B cell (primary cell): Measurements from ENCODE around the gene MCCD1. TPM values are rescaled to one million over a fixed set of nuclear protein-coding genes. Genes with fewer than 3 reads are reported as not detected.

Source experiments
- ATAC-seq: fragments of 200-7000 bp; cut with Tn5 transposase; one replicate; pipeline ENCODE4 v1.10.0; 2021; ENCODE audit warnings: low read depth, mild to moderate bottlenecking, moderate number of reproducible peaks, moderate library complexity
- CTCF ChIA-PET: fragments of 350-600 bp; sonication (Branson Sonifier 250); formaldehyde crosslinking; loops from one replicate; lab custom pipeline; 2021; ENCODE audit warnings: antibody characterized with exemption, inconsistent platforms; lab: Charles Lee
- POLR2A ChIA-PET: fragments of 350-600 bp; sonication (Branson Sonifier 250); formaldehyde crosslinking; loops from one replicate; lab custom pipeline; 2021; ENCODE audit warnings: antibody characterized with exemption; lab: Charles Lee
- DNase-seq: peaks from one replicate; pipeline ENCODE4 v3.0.0; 2013
- H2AFZ ChIP-seq: 2 replicates; pipeline ENCODE4 v1.6.1; 2012; ENCODE audit warnings: mild to moderate bottlenecking, low read depth, low read length; ENCODE audit not compliant: insufficient read depth, poor library complexity, severe bottlenecking
- H3K27ac ChIP-seq, 2 donors: 1 replicate in 1 of 2; 2 replicates in 1 of 2; pipeline ENCODE4 v1.5.1; 2012 to 2013; ENCODE audit warnings: low read length in 2 of 2, mild to moderate bottlenecking in 2 of 2, moderate library complexity in 1 of 2
- H3K27me3 ChIP-seq, 4 experiments: fragments of 200-600 bp in 1 of 4; sonication (generic) in 1 of 4; replicated peaks in 1 of 4; 1 replicate in 2 of 4; 2 replicates in 2 of 4; pipeline versions ENCODE4 v1.6.1 to v1.7.0; 2013 to 2016; ENCODE audit warnings: low read length in 3 of 4, mild to moderate bottlenecking in 2 of 4, mixed read lengths in 1 of 4, moderate library complexity in 1 of 4; ENCODE audit not compliant: insufficient read depth in 4 of 4, control insufficient read depth in 3 of 4; ENCODE audit errors: control extremely low read depth in 1 of 4
- H3K36me3 ChIP-seq, 2 experiments: replicated peaks in 1 of 2; 1 replicate in 1 of 2; 2 replicates in 1 of 2; pipeline versions ENCODE4 v1.6.1 to v1.7.1; 2013; ENCODE audit warnings: low read length in 1 of 2; ENCODE audit not compliant: insufficient read depth in 2 of 2, control insufficient read depth in 1 of 2; ENCODE audit errors: control extremely low read depth in 1 of 2, extremely low read depth in 1 of 2
- H3K4me1 ChIP-seq, 2 donors: fragments of 200-600 bp in 1 of 2; sonication (generic) in 1 of 2; 1 replicate in 1 of 2; 2 replicates in 1 of 2; pipeline versions ENCODE4 v1.5.1 to v1.6.1; 2013 to 2017; ENCODE audit warnings: low read length in 2 of 2; ENCODE audit not compliant: control insufficient read depth in 2 of 2, insufficient read depth in 2 of 2
- H3K4me2 ChIP-seq: replicated peaks from 2 replicates; pipeline ENCODE3; 2012; ENCODE audit warnings: mild to moderate bottlenecking, low read depth, low read length; ENCODE audit not compliant: poor library complexity, severe bottlenecking
- H3K4me3 ChIP-seq, 5 experiments: fragments of 200-600 bp in 1 of 5; sonication (generic) in 1 of 5; 1 replicate in 3 of 5; 2 replicates in 2 of 5; pipeline versions ENCODE4 v1.5.1 to v1.7.0; 2011 to 2016; ENCODE audit warnings: low read length in 4 of 5, mild to moderate bottlenecking in 4 of 5, low read depth in 2 of 5, control low read depth in 1 of 5, moderate library complexity in 1 of 5; ENCODE audit not compliant: insufficient read depth in 1 of 5; ENCODE audit errors: control extremely low read depth in 1 of 5, extremely low read depth in 1 of 5
- H3K79me2 ChIP-seq: fragments of 200-600 bp; sonication (generic); one replicate; pipeline ENCODE4 v1.6.0; 2016; ENCODE audit warnings: low read length; ENCODE audit not compliant: control insufficient read depth, insufficient read depth
- H3K9ac ChIP-seq: fragments of 200-600 bp; sonication (generic); 2 replicates; pipeline ENCODE4 v1.6.1; 2017; ENCODE audit warnings: mild to moderate bottlenecking, low read length, moderate library complexity
- H3K9me3 ChIP-seq, 3 donors: one replicate each; pipeline versions ENCODE4 v1.6.1 to v1.7.1; 2013; ENCODE audit warnings: low read length in 2 of 3; ENCODE audit not compliant: control insufficient read depth in 2 of 3, insufficient read depth in 1 of 3; ENCODE audit errors: control extremely low read depth in 1 of 3
- H4K20me1 ChIP-seq: 2 replicates; pipeline ENCODE4 v1.6.0; 2012; ENCODE audit warnings: mild to moderate bottlenecking, low read length; ENCODE audit not compliant: insufficient read depth, control insufficient read depth, poor library complexity, severe bottlenecking
- H3K27ac Mint-ChIP-seq: one replicate; pipeline ENCODE4 v1.8.0; 2021; ENCODE audit warnings: mixed read lengths
- H3K27me3 Mint-ChIP-seq: one replicate; pipeline ENCODE4 v1.8.0; 2021; ENCODE audit warnings: mixed read lengths
- H3K4me1 Mint-ChIP-seq: one replicate; pipeline ENCODE4 v1.8.0; 2021; ENCODE audit warnings: mixed read lengths
- H3K4me3 Mint-ChIP-seq: one replicate; pipeline ENCODE4 v1.8.0; 2021; ENCODE audit warnings: mixed read lengths
- H3K9me3 Mint-ChIP-seq: one replicate; pipeline ENCODE4 v1.8.0; 2022; ENCODE audit warnings: mixed read lengths; ENCODE audit not compliant: insufficient read depth
- EZH2 ChIP-seq: IDR thresholded peaks from 2 replicates; pipeline ENCODE4 v1.6.1; 2012; ENCODE audit warnings: borderline replicate concordance, low read depth, mild to moderate bottlenecking, moderate library complexity, low read length; ENCODE audit not compliant: insufficient read depth, poor library complexity, severe bottlenecking
- WGBS: methylation state at CpG from one replicate; pipeline ENCODE4 v1.1.5; 2013; ENCODE audit warnings: missing lambda C conversion rate; ENCODE audit not compliant: insufficient coverage; 5-methylcytosine and 5-hydroxymethylcytosine counted together
- intact Hi-C: fragments of 100-400 bp; cut with micrococcal nuclease; formaldehyde crosslinking; loops from one replicate; pipeline ENCODE4 v1.10.0; 2022
- polyA plus RNA-seq: library from polyadenylated mRNA; depleted of rRNA; stranded (reverse); fragments of >200 nt; gene quantifications from 2 replicates; pipeline ENCODE4 v1.2.3, GENCODE V29; 2012
- total RNA-seq, 2 donors: library from RNA; stranded (reverse); fragments of 120-200 nt in 1 of 2; gene quantifications; 1 replicate in 1 of 2; 2 replicates in 1 of 2; pipeline versions ENCODE4 v1.2.3 to v1.2.4, GENCODE V29; 2013 to 2022
- TF ChIP-seq, protein P1 (sequence below): fragments of 200-600 bp; IDR thresholded peaks from one replicate; pipeline ENCODE4 v1.8.0; 2022; ENCODE audit warnings: antibody characterized with exemption, mild to moderate bottlenecking

Gene MCCD1
- total and polyA plus RNA-seq, 2 donors (not counting 1 experiment from before 2014, with no cell fraction given) = not detected

DNA sequence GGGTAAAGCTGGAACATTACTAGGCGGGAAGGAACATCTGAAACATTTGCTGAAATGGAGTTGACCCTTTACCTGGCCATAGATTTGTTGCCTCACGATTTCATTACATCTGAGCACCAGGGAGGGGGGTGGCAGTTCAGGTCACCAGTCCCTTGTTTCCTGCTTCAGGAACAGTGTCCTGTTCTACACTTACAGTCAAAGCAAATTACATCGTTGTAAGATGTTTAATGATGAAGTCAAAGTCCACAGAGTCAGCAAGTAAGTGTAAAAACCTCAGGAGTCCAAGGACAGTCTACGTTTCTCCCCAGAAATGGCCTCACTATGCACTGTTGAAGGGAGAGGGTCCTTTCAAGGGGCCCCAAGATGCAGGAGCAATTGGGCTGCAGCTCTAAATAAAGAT is 39.7 kb upstream of the MCCD1 start:
- Histone ChIP-seq H3K27me3 (no peaks in the 10 kb centered on the region), H3K27ac (no peak overlapping the region), H3K9ac (no peak overlapping the region), H3K4me2 (no peak overlapping the region), H3K36me3 (no peaks in the 10 kb centered on the region), H3K79me2 (peaks cover 48% of the 10 kb centered on the region), H4K20me1 (peaks cover 10% of the 10 kb centered on the region), H3K4me1 (peaks cover 14 to 20% of the 10 kb centered on the region in 2 donors), H3K4me3 (no peak overlapping the region), H3K9me3 (no peaks in the 10 kb centered on the region), H2AFZ (no peak overlapping the region)
- POLR2A ChIA-PET = no interaction called here
- Mint-ChIP-seq H3K27me3 (no peaks in the 10 kb centered on the region), H3K9me3 (no peaks in the 10 kb centered on the region), H3K4me1 (peaks cover 17% of the 10 kb centered on the region), H3K4me3 (no peak overlapping the region), H3K27ac (no peak overlapping the region)
- intact Hi-C loops = no loop called here
- CTCF ChIA-PET = interaction anchor here (1.1 to 1.3 kb wide), 3 partner anchors 47 to 91 kb away, joined by 3 to 5 read pairs (median 3); no protein-coding TSS in a partner anchor
- DNase-seq (no peak), ATAC-seq (no peak)
- WGBS = 100% methylated on average over 1 of the region's 4 CpGs
- TF ChIP-seq EZH2 = no peak
- TF ChIP-seq, protein P1, sequence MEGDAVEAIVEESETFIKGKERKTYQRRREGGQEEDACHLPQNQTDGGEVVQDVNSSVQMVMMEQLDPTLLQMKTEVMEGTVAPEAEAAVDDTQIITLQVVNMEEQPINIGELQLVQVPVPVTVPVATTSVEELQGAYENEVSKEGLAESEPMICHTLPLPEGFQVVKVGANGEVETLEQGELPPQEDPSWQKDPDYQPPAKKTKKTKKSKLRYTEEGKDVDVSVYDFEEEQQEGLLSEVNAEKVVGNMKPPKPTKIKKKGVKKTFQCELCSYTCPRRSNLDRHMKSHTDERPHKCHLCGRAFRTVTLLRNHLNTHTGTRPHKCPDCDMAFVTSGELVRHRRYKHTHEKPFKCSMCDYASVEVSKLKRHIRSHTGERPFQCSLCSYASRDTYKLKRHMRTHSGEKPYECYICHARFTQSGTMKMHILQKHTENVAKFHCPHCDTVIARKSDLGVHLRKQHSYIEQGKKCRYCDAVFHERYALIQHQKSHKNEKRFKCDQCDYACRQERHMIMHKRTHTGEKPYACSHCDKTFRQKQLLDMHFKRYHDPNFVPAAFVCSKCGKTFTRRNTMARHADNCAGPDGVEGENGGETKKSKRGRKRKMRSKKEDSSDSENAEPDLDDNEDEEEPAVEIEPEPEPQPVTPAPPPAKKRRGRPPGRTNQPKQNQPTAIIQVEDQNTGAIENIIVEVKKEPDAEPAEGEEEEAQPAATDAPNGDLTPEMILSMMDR = no peak

DNA sequence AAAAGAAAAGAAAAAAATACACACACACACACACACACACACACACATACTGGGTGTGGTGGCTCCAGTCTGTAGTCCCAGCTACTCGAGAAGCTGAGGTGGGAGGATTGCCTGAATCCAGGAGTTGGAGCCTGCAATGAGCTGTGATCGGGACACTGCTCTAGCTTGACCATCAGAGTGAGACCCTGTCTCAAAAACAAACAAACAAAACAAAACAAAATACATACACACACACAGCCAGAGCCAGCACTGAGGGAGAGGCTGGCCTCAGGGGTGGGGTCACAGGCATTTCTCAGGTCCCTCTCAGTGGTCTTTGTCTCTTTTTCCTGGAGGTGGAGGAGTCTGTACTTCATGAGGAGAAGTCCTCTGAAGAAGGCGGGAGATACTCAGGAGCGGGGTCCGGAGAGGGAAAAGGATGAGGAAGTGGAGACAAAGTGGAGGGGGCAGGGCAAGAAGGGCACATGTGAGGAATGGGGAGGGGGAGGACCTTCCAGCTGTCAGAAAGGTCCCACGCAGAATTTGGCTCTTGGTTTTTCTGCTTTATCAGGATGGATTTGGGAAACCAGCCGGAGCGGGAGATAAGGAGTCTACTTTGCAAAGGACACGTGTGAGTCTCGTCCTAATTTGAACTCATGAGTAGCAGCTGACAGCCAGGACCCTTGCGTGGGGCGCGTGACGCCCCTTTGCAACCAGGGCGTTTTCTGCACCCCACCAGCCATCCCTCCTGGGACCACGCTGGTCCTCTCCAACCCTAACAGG is 38.5 kb upstream of the MCCD1 start:
- peaks cover 16 to 23% of the 10 kb centered on the region in 2 donors for H3K4me1 ChIP-seq
- H3K9me3 ChIP-seq = no peaks in the 10 kb centered on the region
- no peak overlapping the region for H3K9ac ChIP-seq
- no peaks in the 10 kb centered on the region for H3K27me3 ChIP-seq
- WGBS = 85% methylated on average over 10 of the region's 16 CpGs
- peaks cover 51% of the 10 kb centered on the region for H3K79me2 ChIP-seq
- Mint-ChIP-seq H3K9me3 (no peaks in the 10 kb centered on the region), H3K4me1 (peaks cover 21% of the 10 kb centered on the region), H3K4me3 (no peak overlapping the region), H3K27me3 (no peaks in the 10 kb centered on the region), H3K27ac (no peak overlapping the region)
- TF ChIP-seq, protein P1 = no peak
- no peak for TF ChIP-seq EZH2
- DNase-seq (no peak), ATAC-seq (no peak)
- no peak overlapping the region for H2AFZ ChIP-seq
- peaks cover 10% of the 10 kb centered on the region for H4K20me1 ChIP-seq
- ChIA-PET POLR2A (no interaction called here), CTCF (interaction anchor here (1.2 to 1.3 kb wide), 2 partner anchors 48 to 90 kb away, joined by 3 read pairs; no protein-coding TSS in a partner anchor)
- H3K4me3 ChIP-seq = no peak overlapping the region
- intact Hi-C loops = loop anchor here (2.0 to 10.0 kb wide), 3 partner anchors 93 to 705 kb away; partner anchors contain the start of genes GPSM3, NEU1 and PBX2
- no peak overlapping the region for H3K4me2 ChIP-seq
- H3K36me3 ChIP-seq = no peaks in the 10 kb centered on the region
- no peak overlapping the region for H3K27ac ChIP-seq
